CD4-positive, alpha-beta T cell (primary cell): ENCODE data around the gene KLHL40. TPM values are rescaled to one million over a fixed set of nuclear protein-coding genes. Genes with fewer than 3 reads are reported as not detected.

ENCODE experiments used
- ATAC-seq: fragments of 200-7000 bp; cut with Tn5 transposase; one replicate; pipeline ENCODE4 v1.10.0; 2022; ENCODE audit warnings: mild to moderate bottlenecking; ENCODE audit not compliant: poor library complexity
- CTCF ChIA-PET: fragments of 350-600 bp; sonication (Branson Sonifier 250); formaldehyde crosslinking; loops from one replicate; lab custom pipeline; 2021; ENCODE audit warnings: antibody characterized with exemption, inconsistent platforms; lab: Charles Lee
- POLR2A ChIA-PET: fragments of 350-600 bp; sonication (Branson Sonifier 250); formaldehyde crosslinking; loops from one replicate; lab custom pipeline; 2021; ENCODE audit warnings: antibody characterized with exemption, inconsistent platforms; lab: Charles Lee
- DNase-seq, 14 experiments: peaks; one replicate each; pipeline ENCODE4 v3.0.0-alpha.2; 2013 to 2020; ENCODE audit warnings: mixed read lengths in 2 of 14
- H3K27ac ChIP-seq, 2 donors: one replicate each; pipeline versions ENCODE4 v1.5.1 to v1.7.0; 2013; ENCODE audit warnings: low read length in 2 of 2, low read depth in 1 of 2, mild to moderate bottlenecking in 1 of 2
- H3K27me3 ChIP-seq, 2 experiments: 1 replicate in 1 of 2; 2 replicates in 1 of 2; pipeline versions ENCODE4 v1.6.1 to v1.7.0; 2013; ENCODE audit warnings: low read length in 2 of 2, control low read depth in 1 of 2, mild to moderate bottlenecking in 1 of 2, moderate library complexity in 1 of 2; ENCODE audit not compliant: insufficient read depth in 2 of 2, control insufficient read depth in 1 of 2
- H3K36me3 ChIP-seq: one replicate; pipeline ENCODE4 v1.6.1; 2013; ENCODE audit warnings: low read length, control low read depth; ENCODE audit not compliant: insufficient read depth
- H3K4me1 ChIP-seq: one replicate; pipeline ENCODE4 v1.6.1; 2013; ENCODE audit warnings: low read length, control low read depth; ENCODE audit not compliant: insufficient read depth
- H3K4me3 ChIP-seq: one replicate; pipeline ENCODE4 v1.5.1; 2013; ENCODE audit warnings: mild to moderate bottlenecking, low read length, moderate library complexity
- H3K9me3 ChIP-seq, 2 experiments: 1 replicate in 1 of 2; 2 replicates in 1 of 2; pipeline versions ENCODE4 v1.6.1 to v1.7.0; 2013; ENCODE audit warnings: low read length in 2 of 2, mild to moderate bottlenecking in 2 of 2, control low read depth in 1 of 2, moderate library complexity in 1 of 2; ENCODE audit not compliant: control insufficient read depth in 1 of 2, insufficient read depth in 1 of 2
- H3K27ac Mint-ChIP-seq: one replicate; pipeline ENCODE4 v1.8.0; 2020; ENCODE audit warnings: mixed read lengths
- H3K27me3 Mint-ChIP-seq: one replicate; pipeline ENCODE4 v1.8.0; 2021; ENCODE audit warnings: mixed read lengths
- H3K36me3 Mint-ChIP-seq: one replicate; pipeline ENCODE4 v1.8.0; 2021; ENCODE audit warnings: low read depth, mixed read lengths
- H3K4me1 Mint-ChIP-seq: one replicate; pipeline ENCODE4 v1.8.0; 2021; ENCODE audit warnings: low read depth, mixed read lengths
- H3K4me3 Mint-ChIP-seq: one replicate; pipeline ENCODE4 v1.8.0; 2020; ENCODE audit warnings: mild to moderate bottlenecking, mixed read lengths
- H3K9me3 Mint-ChIP-seq: one replicate; pipeline ENCODE4 v1.8.0; 2020; ENCODE audit warnings: mixed read lengths
- CTCF ChIP-seq: fragments of 200-600 bp; IDR thresholded peaks from one replicate; pipeline ENCODE4 v1.8.0; 2022; ENCODE audit warnings: antibody characterized with exemption, mild to moderate bottlenecking
- intact Hi-C, 2 experiments: fragments of 100-400 bp; cut with DNase I in 1 of 2; cut with micrococcal nuclease in 1 of 2; formaldehyde crosslinking; loops; one replicate each; pipeline versions ENCODE4 v1.15.1 to v1.9.0; 2023 to 2025; cut with DNase I, micrococcal nuclease
- total RNA-seq, 174 experiments: library from RNA in 2 of 174; stranded (reverse) in 2 of 174; gene quantifications; one replicate each; pipeline ENCODE4 v1.2.3 and lab custom pipeline; 2021 to 2026

KLHL40 gene
- total RNA-seq, 2 experiments from 2014 or later = not detected

- Histone ChIP-seq H3K27ac (no peak overlapping the region), H3K36me3 (no peaks in the 10 kb centered on the region), H3K9me3 (peaks cover 0 to 10% of the 10 kb centered on the region in 2 experiments), H3K4me1 (no peaks in the 10 kb centered on the region), H3K27me3 (no peaks in the 10 kb centered on the region), H3K4me3 (no peak overlapping the region)
- H3K4me1 Mint-ChIP-seq = no peaks in the 10 kb centered on the region
- H3K9me3 Mint-ChIP-seq = no peaks in the 10 kb centered on the region
- intact Hi-C loops = no loop called here
- no peak overlapping the region for H3K27ac Mint-ChIP-seq
- DNase-seq (no peak), ATAC-seq (no peak)
- H3K4me3 Mint-ChIP-seq = no peak overlapping the region
- ChIA-PET CTCF (no interaction called here), POLR2A (no interaction called here)
- TF ChIP-seq CTCF = no peak
- no peaks in the 10 kb centered on the region for H3K27me3 Mint-ChIP-seq
- no peaks in the 10 kb centered on the region for H3K36me3 Mint-ChIP-seq
Measured at GRCh38 chr3:42666022-42666421, 19.3 kb upstream of the KLHL40 start.

GRCh38 chr3:42666577-42666998, 18.7 kb upstream of the KLHL40 start:
- POLR2A ChIA-PET = no interaction called here
- DNase-seq (peak in 1 of 14 experiments; percentile 24), ATAC-seq (no peak)
- Mint-ChIP-seq H3K36me3 (no peaks in the 10 kb centered on the region), H3K27ac (no peak overlapping the region), H3K4me1 (no peaks in the 10 kb centered on the region), H3K27me3 (no peaks in the 10 kb centered on the region), H3K4me3 (no peak overlapping the region), H3K9me3 (no peaks in the 10 kb centered on the region)
- no peak overlapping the region for H3K27ac ChIP-seq
- no peaks in the 10 kb centered on the region for H3K36me3 ChIP-seq
- H3K27me3 ChIP-seq = no peaks in the 10 kb centered on the region
- CTCF ChIA-PET = no interaction called here
- no peak overlapping the region for H3K4me3 ChIP-seq
- no peak for TF ChIP-seq CTCF
- H3K4me1 ChIP-seq = no peaks in the 10 kb centered on the region
- peaks cover 0 to 10% of the 10 kb centered on the region in 2 experiments for H3K9me3 ChIP-seq
- intact Hi-C loops = no loop called here

GRCh38 chr3:42667096-42667522, 18.2 kb upstream of the KLHL40 start:
- H3K9me3 ChIP-seq = peaks cover 0 to 10% of the 10 kb centered on the region in 2 experiments
- Mint-ChIP-seq H3K27ac (no peak overlapping the region), H3K4me3 (no peak overlapping the region), H3K27me3 (no peaks in the 10 kb centered on the region), H3K4me1 (no peaks in the 10 kb centered on the region), H3K36me3 (no peaks in the 10 kb centered on the region), H3K9me3 (no peaks in the 10 kb centered on the region)
- ChIA-PET CTCF (no interaction called here), POLR2A (no interaction called here)
- no peak for ATAC-seq
- intact Hi-C loops = no loop called here
- H3K4me3 ChIP-seq = no peak overlapping the region
- no peaks in the 10 kb centered on the region for H3K36me3 ChIP-seq
- no peak for TF ChIP-seq CTCF
- no peaks in the 10 kb centered on the region for H3K27me3 ChIP-seq
- no peak overlapping the region for H3K27ac ChIP-seq
- no peaks in the 10 kb centered on the region for H3K4me1 ChIP-seq
- no peak for DNase-seq
